ENCODE data around the gene OTULINL.

OTULINL gene

GRCh38 chr5:14587150-14587549 lies 5.6 kb downstream of the OTULINL start:
- CTCF ChIA-PET = no interaction called here
- TF ChIP-seq SUZ12 (IDR thresholded peaks at IDR 0.05) (no peak), HDGF (IDR thresholded peaks at IDR 0.05; ENCODE audit: borderline replicate concordance) (no peak), SP1 (IDR thresholded peaks at IDR 0.05) (no peak), L3MBTL2 (conservative IDR thresholded peaks at IDR 0.05) (no peak), CTBP1 (IDR thresholded peaks at IDR 0.05; ENCODE audit: borderline replicate concordance) (no peak), NFRKB (IDR thresholded peaks at IDR 0.05) (no peak), FOXA1 (IDR thresholded peaks at IDR 0.05) (no peak), ZNF384 (IDR thresholded peaks at IDR 0.05) (no peak), PKNOX1 (IDR thresholded peaks at IDR 0.05) (no peak), ELF4 (IDR thresholded peaks at IDR 0.05) (no peak), FOXM1 (IDR thresholded peaks at IDR 0.05; ENCODE audit: borderline replicate concordance) (no peak), LEF1 (IDR thresholded peaks at IDR 0.05; ENCODE audit: borderline replicate concordance) (no peak), ARNT (IDR thresholded peaks at IDR 0.05) (no peak), TARDBP (IDR thresholded peaks at IDR 0.05) (no peak), BHLHE40 (IDR thresholded peaks at IDR 0.05; ENCODE audit: borderline replicate concordance) (no peak), FOXK2 (IDR thresholded peaks at IDR 0.05) (no peak)

GRCh38 chr5:14588145-14588544 lies 6.6 kb downstream of the OTULINL start:
- DNase-seq (ENCODE audit: extremely low spot score) = no peak
- TF ChIP-seq ZNF384 (IDR thresholded peaks at IDR 0.05) (no peak), BHLHE40 (IDR thresholded peaks at IDR 0.05; ENCODE audit: borderline replicate concordance) (no peak), FOXA1 (IDR thresholded peaks at IDR 0.05) (no peak), LEF1 (IDR thresholded peaks at IDR 0.05; ENCODE audit: borderline replicate concordance) (no peak), TARDBP (IDR thresholded peaks at IDR 0.05) (no peak), CTBP1 (IDR thresholded peaks at IDR 0.05; ENCODE audit: borderline replicate concordance) (no peak), SUZ12 (IDR thresholded peaks at IDR 0.05) (no peak), ELF4 (IDR thresholded peaks at IDR 0.05) (no peak), HDGF (IDR thresholded peaks at IDR 0.05; ENCODE audit: borderline replicate concordance) (no peak), SP1 (IDR thresholded peaks at IDR 0.05) (no peak), ARNT (IDR thresholded peaks at IDR 0.05) (no peak), NFRKB (IDR thresholded peaks at IDR 0.05) (no peak), FOXM1 (IDR thresholded peaks at IDR 0.05; ENCODE audit: borderline replicate concordance) (no peak), PKNOX1 (IDR thresholded peaks at IDR 0.05) (no peak)
- CTCF ChIA-PET = no interaction called here
- POLR2A ChIA-PET = no interaction called here

More at GRCh38 chr5:14587150-14587549, 5.6 kb downstream of the OTULINL start:
- DNase-seq (ENCODE audit: extremely low spot score) = no peak
- POLR2A ChIA-PET = no interaction called here

GRCh38 chr5:14588758-14589543 lies 7.4 kb downstream of the OTULINL start:
- TF ChIP-seq ARNT (IDR thresholded peaks at IDR 0.05) = no peak
- TF ChIP-seq ELF4 (IDR thresholded peaks at IDR 0.05) = no peak
- no peak for TF ChIP-seq FOXA1 (IDR thresholded peaks at IDR 0.05)
- no peak for TF ChIP-seq LEF1 (IDR thresholded peaks at IDR 0.05; ENCODE audit: borderline replicate concordance)
- no peak for TF ChIP-seq PKNOX1 (IDR thresholded peaks at IDR 0.05)
- no peak for TF ChIP-seq SUZ12 (IDR thresholded peaks at IDR 0.05)
- no peak for TF ChIP-seq HDGF (IDR thresholded peaks at IDR 0.05; ENCODE audit: borderline replicate concordance)
- TF ChIP-seq BHLHE40 (IDR thresholded peaks at IDR 0.05; ENCODE audit: borderline replicate concordance) = no peak
- no peak for TF ChIP-seq ZNF384 (IDR thresholded peaks at IDR 0.05)
- TF ChIP-seq FOXM1 (IDR thresholded peaks at IDR 0.05; ENCODE audit: borderline replicate concordance) = no peak
- ChIA-PET POLR2A (no interaction called here), CTCF (no interaction called here)
- DNase-seq (ENCODE audit: extremely low spot score) = no peak

- ChIA-PET POLR2A (no interaction called here), CTCF (no interaction called here)
- TF ChIP-seq NFRKB (IDR thresholded peaks at IDR 0.05) = no peak
- TF ChIP-seq SP1 (IDR thresholded peaks at IDR 0.05) = no peak
- TF ChIP-seq CTBP1 (IDR thresholded peaks at IDR 0.05; ENCODE audit: borderline replicate concordance) = no peak
- TF ChIP-seq TARDBP (IDR thresholded peaks at IDR 0.05) = no peak
- no peak for TF ChIP-seq ARNT (IDR thresholded peaks at IDR 0.05)
- no peak for TF ChIP-seq HDGF (IDR thresholded peaks at IDR 0.05; ENCODE audit: borderline replicate concordance)
- TF ChIP-seq PKNOX1 (IDR thresholded peaks at IDR 0.05) = no peak
- no peak for TF ChIP-seq ELF4 (IDR thresholded peaks at IDR 0.05)
- TF ChIP-seq FOXK2 (IDR thresholded peaks at IDR 0.05) = no peak
- no peak for TF ChIP-seq L3MBTL2 (conservative IDR thresholded peaks at IDR 0.05)
- no peak for TF ChIP-seq BHLHE40 (IDR thresholded peaks at IDR 0.05; ENCODE audit: borderline replicate concordance)
- TF ChIP-seq LEF1 (IDR thresholded peaks at IDR 0.05; ENCODE audit: borderline replicate concordance) = no peak
- no peak for DNase-seq (ENCODE audit: extremely low spot score)
These were observed 9.4 kb downstream of the OTULINL start for GRCh38 chr5:14590949-14591348.

GRCh38 chr5:14591548-14591947 lies 10.0 kb downstream of the OTULINL start:
- no peak for TF ChIP-seq FOXM1 (IDR thresholded peaks at IDR 0.05; ENCODE audit: borderline replicate concordance)
- CTCF ChIA-PET = interaction anchor here (0.9 kb wide), 1 partner anchor 9 kb away, joined by 3 read pairs; no protein-coding TSS in a partner anchor
- POLR2A ChIA-PET = no interaction called here

More at GRCh38 chr5:14591548-14591947, 10.0 kb downstream of the OTULINL start:
- no peak for DNase-seq (ENCODE audit: extremely low spot score)

Measured in HEK293T (cell line).